Common myeloid progenitor, CD34-positive (primary cell): ENCODE results near the gene KCNA4.
A peak's percentile ranks its signal among the peaks of the same experiment; 100 is the strongest.

ENCODE experiments used
- CTCF ChIA-PET: fragments of 350-600 bp; sonication (Branson Sonifier 250); formaldehyde crosslinking; loops from one replicate; lab custom pipeline; 2021; ENCODE audit warnings: antibody characterized with exemption; lab: Charles Lee
- POLR2A ChIA-PET: fragments of 350-600 bp; sonication (Branson Sonifier 250); formaldehyde crosslinking; loops from one replicate; lab custom pipeline; 2021; ENCODE audit warnings: antibody characterized with exemption; lab: Charles Lee
- DNase-seq, 3 donors: peaks; one replicate each; pipeline versions ENCODE4 v3.0.0 to v3.0.0-alpha.2; 2013
- H3K27ac ChIP-seq, 2 experiments: 1 replicate in 1 of 2; 2 replicates in 1 of 2; pipeline ENCODE4 v1.7.0; 2013; ENCODE audit warnings: inconsistent platforms in 2 of 2, low read length in 2 of 2, mild to moderate bottlenecking in 2 of 2, low read depth in 1 of 2, moderate library complexity in 1 of 2; ENCODE audit not compliant: severe bottlenecking in 2 of 2, insufficient read depth in 1 of 2, poor library complexity in 1 of 2
- H3K27me3 ChIP-seq, 5 experiments: replicated peaks in 2 of 5; 1 replicate in 3 of 5; 2 replicates in 2 of 5; pipeline versions ENCODE4 v1.6.1 to v1.7.0; 2013; ENCODE audit warnings: low read length in 4 of 5, mild to moderate bottlenecking in 2 of 5, moderate library complexity in 2 of 5, inconsistent platforms in 1 of 5; ENCODE audit not compliant: insufficient read depth in 5 of 5, control insufficient read depth in 4 of 5
- H3K36me3 ChIP-seq, 4 experiments: 1 replicate in 2 of 4; 2 replicates in 2 of 4; pipeline versions ENCODE4 v1.6.1 to v1.7.0; 2013; ENCODE audit warnings: low read length in 3 of 4, control low read depth in 1 of 4, mild to moderate bottlenecking in 1 of 4; ENCODE audit not compliant: control insufficient read depth in 4 of 4, insufficient read depth in 4 of 4
- H3K4me1 ChIP-seq, 4 experiments: 1 replicate in 3 of 4; 2 replicates in 1 of 4; pipeline versions ENCODE4 v1.6.1 to v1.7.1; 2013; ENCODE audit warnings: low read length in 3 of 4, mild to moderate bottlenecking in 3 of 4, control low read depth in 1 of 4, inconsistent platforms in 1 of 4, moderate library complexity in 1 of 4; ENCODE audit not compliant: control insufficient read depth in 4 of 4, insufficient read depth in 4 of 4; ENCODE audit errors: control extremely low read depth in 1 of 4
- H3K4me3 ChIP-seq, 7 experiments: 1 replicate in 4 of 7; 2 replicates in 3 of 7; pipeline versions ENCODE4 v1.5.1 to v1.7.0; 2013; ENCODE audit warnings: mild to moderate bottlenecking in 7 of 7, low read length in 6 of 7, moderate library complexity in 6 of 7, inconsistent platforms in 2 of 7, low read depth in 2 of 7, control low read depth in 1 of 7; ENCODE audit not compliant: insufficient read depth in 4 of 7, control insufficient read depth in 1 of 7; ENCODE audit errors: extremely low read depth in 1 of 7
- H3K9me3 ChIP-seq, 5 experiments: 1 replicate in 4 of 5; 2 replicates in 1 of 5; pipeline versions ENCODE4 v1.6.1 to v1.7.1; 2013; ENCODE audit warnings: low read length in 4 of 5, mild to moderate bottlenecking in 2 of 5, inconsistent platforms in 1 of 5, low read depth in 1 of 5, moderate library complexity in 1 of 5; ENCODE audit not compliant: control insufficient read depth in 4 of 5, insufficient read depth in 2 of 5; ENCODE audit errors: control extremely low read depth in 1 of 5
- WGBS: methylation state at CpG from one replicate; pipeline ENCODE4 v1.1.5; 2013; ENCODE audit not compliant: insufficient coverage; 5-methylcytosine and 5-hydroxymethylcytosine counted together

KCNA4 gene

DNA sequence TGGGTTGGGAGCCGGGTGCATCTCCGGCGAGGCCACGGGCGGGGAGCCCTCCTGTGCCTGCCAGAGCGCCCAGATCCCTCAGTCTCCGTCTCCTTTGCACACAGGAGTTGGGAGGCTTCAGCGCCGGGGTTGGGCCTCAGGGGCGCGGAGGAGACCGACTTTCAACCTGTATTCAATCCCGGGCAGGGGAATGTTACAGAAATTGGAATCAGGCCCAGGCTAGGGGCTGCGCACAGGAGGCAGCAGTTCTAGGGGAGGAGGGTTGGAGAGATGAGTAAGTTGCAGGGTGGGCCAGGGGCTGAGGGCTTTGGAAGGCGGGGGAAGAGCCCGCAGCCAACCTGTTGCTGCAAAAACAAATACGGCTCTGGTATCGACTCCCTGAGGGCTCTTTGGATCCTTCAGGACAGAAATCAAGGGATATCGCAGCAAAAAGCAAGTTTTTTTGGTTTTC lies 640 bp upstream of the KCNA4 start:
- ChIA-PET POLR2A (no interaction called here), CTCF (no interaction called here)
- no peaks in the 10 kb centered on the region for H3K36me3 ChIP-seq
- peaks cover 14 to 75% (median 29%) of the 10 kb centered on the region in 5 experiments for H3K27me3 ChIP-seq
- H3K4me3 ChIP-seq = peak overlapping the region in 3 of 7 experiments; percentile 15 to 54 (median 41)
- no peak for DNase-seq
- 6% methylated on average over 17 of the region's 19 CpGs for WGBS
- H3K9me3 ChIP-seq = peaks cover 0 to 3% (median 0%) of the 10 kb centered on the region in 5 experiments
- no peak overlapping the region for H3K27ac ChIP-seq
- peaks cover 0 to 9% (median 4%) of the 10 kb centered on the region in 4 experiments for H3K4me1 ChIP-seq

DNA sequence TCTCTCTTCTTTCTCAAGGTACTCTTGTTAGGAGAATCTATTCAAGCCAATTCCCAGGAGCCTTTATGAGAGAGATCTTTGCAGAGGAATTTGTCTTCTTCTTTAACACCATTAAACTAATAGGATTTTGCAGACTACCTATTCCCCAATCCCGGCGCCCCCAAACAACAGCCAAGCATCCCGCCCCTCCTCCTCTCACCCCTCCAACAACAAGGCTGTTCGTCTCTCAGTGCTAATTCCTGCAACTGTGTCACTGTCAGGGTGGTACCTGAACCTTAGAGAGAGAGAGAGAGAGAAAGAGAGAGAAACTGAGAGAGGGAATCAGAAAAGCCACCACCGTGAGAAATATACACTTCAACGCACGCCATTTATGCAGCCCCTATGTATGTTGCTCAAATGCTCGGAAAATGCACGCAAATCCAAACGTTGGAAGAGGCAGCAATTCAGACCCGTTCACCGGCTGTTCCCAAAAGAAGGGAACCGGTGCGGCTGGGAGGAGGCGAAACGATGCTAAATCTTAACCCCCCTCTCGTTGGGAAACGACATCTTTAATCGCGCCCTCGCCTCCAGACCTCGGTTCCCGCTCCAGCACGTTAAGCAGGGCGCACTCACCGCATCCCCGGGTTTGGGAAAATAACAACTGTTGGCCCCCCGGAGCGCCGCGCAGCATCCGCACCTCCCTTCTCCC lies 961 bp downstream of the KCNA4 start:
- Histone ChIP-seq H3K4me1 (peaks cover 0 to 9% (median 4%) of the 10 kb centered on the region in 4 experiments), H3K36me3 (no peaks in the 10 kb centered on the region), H3K4me3 (no peak overlapping the region), H3K27ac (no peak overlapping the region), H3K9me3 (peaks cover 0 to 3% (median 0%) of the 10 kb centered on the region in 5 experiments), H3K27me3 (peaks cover 14 to 67% (median 29%) of the 10 kb centered on the region in 5 experiments)
- CTCF ChIA-PET = no interaction called here
- POLR2A ChIA-PET = no interaction called here
- WGBS = 2% methylated on average over 28 of the region's 32 CpGs
- DNase-seq = no peak

DNA sequence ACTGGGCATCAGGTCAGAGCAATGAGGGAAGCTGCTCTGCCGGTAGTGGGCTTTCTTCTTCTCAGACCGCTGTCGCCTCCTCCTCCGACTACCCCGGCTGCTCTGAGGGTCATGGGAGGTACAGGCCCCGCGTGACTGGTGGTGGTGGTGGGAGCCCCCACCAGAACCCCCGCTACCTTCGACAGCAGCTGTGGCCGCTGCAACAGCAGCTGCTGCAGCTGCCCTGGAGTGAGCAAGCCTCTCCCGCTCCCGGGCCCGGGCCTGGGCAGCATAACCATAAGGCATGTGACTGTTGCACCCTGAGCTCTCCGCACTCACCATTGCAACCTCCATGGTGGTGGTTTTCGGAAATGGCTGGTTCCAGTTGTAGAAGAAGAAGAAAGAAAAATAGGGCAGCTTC lies 4.5 kb downstream of the KCNA4 start:
- H3K9me3 ChIP-seq = peaks cover 0 to 3% (median 0%) of the 10 kb centered on the region in 5 experiments
- peaks cover 5 to 34% (median 23%) of the 10 kb centered on the region in 5 experiments for H3K27me3 ChIP-seq
- H3K36me3 ChIP-seq = no peaks in the 10 kb centered on the region
- H3K4me1 ChIP-seq = peaks cover 0 to 6% (median 4%) of the 10 kb centered on the region in 4 experiments
- no peak overlapping the region for H3K27ac ChIP-seq
- 93% methylated on average over 15 of the region's 15 CpGs for WGBS
- H3K4me3 ChIP-seq = no peak overlapping the region
- POLR2A ChIA-PET = no interaction called here
- DNase-seq = no peak
- CTCF ChIA-PET = no interaction called here

DNA sequence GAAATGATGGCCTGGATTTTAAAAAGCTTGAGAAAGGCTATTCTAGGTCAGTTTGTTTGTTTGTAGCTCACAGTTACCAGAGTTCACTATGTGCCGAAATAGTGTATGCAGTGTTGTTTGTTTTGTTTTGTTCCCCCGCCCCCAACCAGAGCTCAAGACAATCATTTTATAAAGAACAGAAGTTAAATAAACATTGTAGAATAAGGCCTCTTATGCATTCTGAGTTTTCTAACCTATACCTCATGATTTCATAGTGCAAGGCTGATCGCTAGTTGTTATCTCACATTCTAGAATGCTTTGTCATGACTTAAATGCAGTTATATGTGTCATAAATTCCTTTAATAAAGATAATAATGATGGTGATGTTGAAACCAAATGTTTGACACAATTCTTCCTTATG lies 7.8 kb downstream of the KCNA4 start:
- H3K27me3 ChIP-seq = peaks cover 0 to 3% (median 2%) of the 10 kb centered on the region in 5 experiments
- no peak overlapping the region for H3K27ac ChIP-seq
- no peaks in the 10 kb centered on the region for H3K4me1 ChIP-seq
- ChIA-PET CTCF (no interaction called here), POLR2A (no interaction called here)
- no peaks in the 10 kb centered on the region for H3K36me3 ChIP-seq
- H3K4me3 ChIP-seq = no peak overlapping the region
- DNase-seq = no peak
- no CpG with 5 or more reads among the region's 3 CpGs for WGBS
- no peaks in the 10 kb centered on the region for H3K9me3 ChIP-seq

DNA sequence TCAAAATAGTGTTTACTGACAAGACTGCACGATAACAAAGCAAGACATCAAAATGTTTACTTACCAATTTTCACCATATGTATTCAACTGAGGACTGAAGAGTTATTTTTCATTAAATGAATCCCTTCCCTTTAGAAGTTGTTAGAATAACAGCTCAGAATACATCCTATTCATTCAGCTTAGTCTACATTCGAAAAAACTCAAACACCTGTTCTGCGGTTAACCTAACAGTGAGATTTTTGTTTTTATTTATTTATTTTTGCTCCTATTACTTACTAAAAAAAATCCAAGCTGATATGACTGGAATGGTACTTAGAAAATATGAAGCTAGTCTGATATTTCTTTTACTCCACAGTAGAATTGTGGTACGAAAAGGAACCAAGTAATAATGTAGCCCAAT lies 10.0 kb downstream of the KCNA4 start:
- DNase-seq = no peak
- no peak overlapping the region for H3K4me3 ChIP-seq
- no peaks in the 10 kb centered on the region for H3K4me1 ChIP-seq
- ChIA-PET CTCF (no interaction called here), POLR2A (no interaction called here)
- no peaks in the 10 kb centered on the region for H3K9me3 ChIP-seq
- no peaks in the 10 kb centered on the region for H3K36me3 ChIP-seq
- H3K27me3 ChIP-seq = peaks cover 0 to 3% (median 0%) of the 10 kb centered on the region in 5 experiments
- H3K27ac ChIP-seq = no peak overlapping the region
- WGBS = 100% methylated on average over 1 of the region's 4 CpGs

DNA sequence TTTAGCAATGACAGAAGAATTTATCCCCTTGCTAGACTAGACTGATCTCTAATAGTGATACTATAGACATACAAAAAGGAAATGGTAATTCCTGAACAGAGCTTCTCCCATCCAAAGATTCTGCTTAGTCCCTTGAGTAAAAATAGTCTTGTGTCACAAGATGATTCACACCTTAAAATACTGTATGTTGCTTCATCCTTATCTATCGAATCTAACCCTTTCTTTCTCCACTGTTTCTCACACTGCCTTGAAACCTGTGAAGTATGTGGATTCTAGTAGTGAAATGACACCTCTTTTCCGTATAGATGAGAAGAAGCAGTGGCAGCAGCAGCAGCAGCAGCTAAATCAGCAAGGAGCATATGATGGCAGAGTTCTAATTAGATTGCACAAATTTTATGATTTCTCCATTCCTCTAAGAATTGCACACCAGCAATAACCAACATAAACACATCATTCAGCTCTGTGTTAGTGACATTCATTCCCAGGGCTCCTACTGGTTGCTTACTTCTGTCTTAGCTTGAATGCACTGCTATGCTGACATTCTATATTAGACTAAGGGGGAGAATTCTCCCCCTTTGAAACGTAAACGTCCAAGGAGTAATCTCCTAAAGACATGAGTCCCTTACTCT lies 14.6 kb downstream of the KCNA4 start:
- Histone ChIP-seq H3K27ac (no peak overlapping the region), H3K4me1 (no peaks in the 10 kb centered on the region), H3K4me3 (no peak overlapping the region), H3K36me3 (no peaks in the 10 kb centered on the region), H3K27me3 (peaks cover 0 to 3% (median 0%) of the 10 kb centered on the region in 5 experiments), H3K9me3 (no peaks in the 10 kb centered on the region)
- no peak for DNase-seq
- POLR2A ChIA-PET = no interaction called here
- 69% methylated on average over 2 of the region's 4 CpGs for WGBS
- CTCF ChIA-PET = interaction anchor here (0.7 kb wide), 1 partner anchor 24 kb away, joined by 3 read pairs; no protein-coding TSS in a partner anchor
